Activated T-cell treated with anti-CD3 and anti-CD28 coated beads for 4 hours (primary cell): ENCODE data around the gene PRF1.
"Not testable (repeated sequence)": the region's sequence is repeated elsewhere in the genome, so short reads cannot be mapped to it uniquely, and the experiment has no call there.

Experiments
- DNase-seq: peaks from one replicate; pipeline ENCODE4 v3.0.0-alpha.2; 2020

PRF1 gene

GRCh38 chr10:70592746-70593512 is 9.6 kb downstream of the PRF1 start:
- no peak for DNase-seq

DNA sequence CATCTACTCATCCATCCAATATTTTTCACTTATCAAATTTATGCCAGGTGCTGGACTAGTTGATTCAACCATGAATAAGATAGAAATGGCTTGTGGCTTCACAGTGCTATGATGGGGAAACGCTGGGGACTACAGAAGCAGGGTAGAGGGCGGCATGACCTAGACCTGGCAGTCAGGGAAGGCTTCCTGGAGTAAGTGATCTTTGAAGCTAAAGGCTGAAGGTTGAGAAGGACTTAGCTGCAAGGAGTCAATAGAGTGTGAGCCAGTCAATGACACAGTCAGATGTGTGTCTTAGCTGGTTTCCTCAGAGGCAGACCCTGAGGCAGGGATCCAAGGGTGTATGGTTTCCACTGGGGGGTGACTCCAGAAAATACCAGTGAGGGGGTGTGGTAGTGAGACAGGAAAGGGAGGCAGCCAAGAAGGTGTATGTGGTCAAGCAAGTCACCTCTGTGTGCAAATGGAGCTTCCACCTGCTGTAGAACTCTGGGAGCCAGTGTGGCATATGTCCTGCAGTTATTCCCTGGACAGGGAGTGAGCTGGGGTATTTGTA is 10.3 kb downstream of the PRF1 start:
- no peak for DNase-seq

DNA sequence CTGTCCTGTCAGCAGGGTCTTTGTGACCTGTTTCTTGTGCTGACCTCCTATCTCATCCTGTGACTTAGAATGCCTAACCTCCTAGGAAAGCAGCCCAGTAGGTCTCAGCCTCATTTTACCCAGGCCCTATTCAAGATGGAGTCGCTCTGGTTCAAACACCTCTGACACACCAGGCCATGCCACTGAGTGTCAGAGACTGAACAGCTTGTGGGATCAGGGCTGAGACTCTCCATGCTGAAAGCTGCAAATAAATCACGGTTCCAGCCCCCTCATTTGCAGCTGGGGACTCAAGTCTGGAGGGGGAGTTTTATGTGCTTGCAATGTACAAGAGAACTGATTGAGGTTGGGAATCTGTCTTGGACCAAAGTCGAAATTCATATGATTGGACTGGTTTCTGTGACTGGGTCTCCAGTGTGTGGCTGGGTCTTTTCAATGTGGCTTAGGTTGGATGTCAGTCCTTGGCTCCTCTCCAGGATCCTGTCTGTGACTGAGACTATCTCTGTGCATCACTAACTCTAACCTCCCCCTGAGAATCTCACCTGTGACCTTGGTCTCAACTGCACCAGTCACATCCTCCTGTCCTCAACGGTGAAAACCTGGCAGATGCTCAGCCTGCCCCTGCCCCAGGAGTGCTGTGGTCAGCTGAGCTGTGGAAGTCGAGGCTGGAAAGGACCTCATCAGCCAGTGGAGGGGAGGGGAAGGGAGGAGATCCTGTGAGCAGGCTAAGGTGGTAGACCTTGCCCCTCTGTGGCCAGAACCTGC is 11.7 kb downstream of the PRF1 start:
- DNase-seq: no peak

- no peak for DNase-seq
Observed at GRCh38 chr10:70589762-70590654, 12.5 kb downstream of the PRF1 start.

- no peak for DNase-seq
Observed at GRCh38 chr10:70588859-70589570, 13.5 kb downstream of the PRF1 start.

GRCh38 chr10:70588255-70588654 is 14.3 kb downstream of the PRF1 start:
- no peak for DNase-seq

DNA sequence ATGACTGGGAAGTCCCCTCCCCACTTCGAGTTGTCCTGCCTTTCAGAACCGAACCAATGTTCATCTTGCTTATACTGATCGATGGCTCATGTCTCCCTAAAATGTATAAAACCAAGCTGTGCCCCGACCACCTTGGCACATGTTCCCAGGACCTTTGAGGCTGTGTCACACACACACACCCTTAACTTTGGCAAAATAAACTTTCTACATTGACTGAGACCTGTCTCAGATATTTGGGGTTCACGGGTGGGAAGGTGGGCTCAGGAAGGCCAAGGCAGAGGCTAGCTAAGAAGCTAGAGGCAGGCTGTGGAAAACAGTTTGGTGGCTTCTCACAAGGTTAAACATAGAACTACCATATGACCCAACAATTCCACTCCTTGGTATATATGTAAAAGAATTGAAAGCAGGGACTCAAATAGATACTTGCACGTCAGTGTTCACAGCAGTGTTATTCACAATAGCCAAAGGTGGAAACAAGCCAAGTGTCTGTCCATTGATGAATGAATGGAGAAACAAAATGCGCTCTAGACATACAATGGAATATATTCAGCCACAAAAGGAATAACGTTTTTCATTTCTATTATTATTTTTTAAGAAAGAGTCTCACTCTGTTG is 15.4 kb downstream of the PRF1 start:
- no peak for DNase-seq

GRCh38 chr10:70586348-70586930 is 16.1 kb downstream of the PRF1 start:
- DNase-seq: no peak

- no peak for DNase-seq
Observed at GRCh38 chr10:70585578-70586169, 16.9 kb downstream of the PRF1 start.

DNA sequence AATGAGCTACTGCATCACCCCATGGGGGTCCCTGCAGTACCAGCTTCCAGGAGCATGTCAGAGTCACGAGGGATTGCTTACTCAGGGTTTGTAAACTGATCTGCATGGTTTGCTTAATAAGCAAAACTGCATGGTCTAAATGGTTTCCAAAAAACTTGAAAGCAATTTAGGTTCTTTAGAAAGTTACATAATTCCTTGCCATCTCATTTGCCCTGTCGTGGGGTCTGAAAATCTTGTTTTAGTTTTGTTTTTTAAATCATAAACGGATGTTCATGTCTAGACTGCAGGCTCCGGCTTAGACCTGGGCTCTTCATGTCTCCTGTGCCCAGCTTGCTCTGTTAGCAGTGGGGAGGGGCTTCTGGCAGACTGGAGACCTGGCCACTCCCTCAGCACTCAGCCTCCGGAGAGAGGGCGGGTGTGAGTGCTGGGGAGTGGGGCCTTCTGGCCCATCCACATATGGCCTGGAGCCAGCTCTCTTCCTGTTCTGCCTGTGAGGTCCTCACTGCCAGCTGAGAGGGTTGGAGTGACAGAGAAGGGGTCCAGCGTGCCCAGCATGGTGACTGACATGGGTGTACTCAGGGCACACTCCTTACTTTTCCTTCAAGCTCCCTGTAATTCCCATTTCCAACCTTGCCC is 17.5 kb downstream of the PRF1 start:
- DNase-seq: no peak

DNA sequence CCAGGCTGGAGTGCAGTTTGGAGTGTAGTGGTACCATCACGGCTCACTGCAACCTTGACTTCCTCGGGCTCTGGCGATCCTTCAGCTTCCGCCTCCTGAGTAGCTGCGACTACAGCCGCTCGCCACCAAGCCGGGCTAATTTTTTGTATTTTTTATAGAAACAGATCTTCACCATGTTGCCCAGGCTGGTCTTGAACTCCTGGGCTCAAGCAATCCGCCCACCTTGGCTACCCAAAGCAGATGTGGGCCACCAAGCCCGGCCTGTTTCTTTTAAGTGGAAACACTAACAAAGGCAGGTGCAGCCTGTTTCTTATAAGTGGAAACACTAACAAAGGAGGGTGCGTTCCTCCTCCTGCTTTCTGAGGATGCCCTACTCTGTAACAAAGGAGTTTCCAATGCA is 18.2 kb downstream of the PRF1 start:
- no peak for DNase-seq

- DNase-seq: no peak
Observed at GRCh38 chr10:70583669-70584037, 18.9 kb downstream of the PRF1 start.

GRCh38 chr10:70582793-70583668 is 19.5 kb downstream of the PRF1 start:
- DNase-seq: no peak

GRCh38 chr10:70581176-70581575 is 21.4 kb downstream of the PRF1 start:
- DNase-seq: not testable (repeated sequence)

DNA sequence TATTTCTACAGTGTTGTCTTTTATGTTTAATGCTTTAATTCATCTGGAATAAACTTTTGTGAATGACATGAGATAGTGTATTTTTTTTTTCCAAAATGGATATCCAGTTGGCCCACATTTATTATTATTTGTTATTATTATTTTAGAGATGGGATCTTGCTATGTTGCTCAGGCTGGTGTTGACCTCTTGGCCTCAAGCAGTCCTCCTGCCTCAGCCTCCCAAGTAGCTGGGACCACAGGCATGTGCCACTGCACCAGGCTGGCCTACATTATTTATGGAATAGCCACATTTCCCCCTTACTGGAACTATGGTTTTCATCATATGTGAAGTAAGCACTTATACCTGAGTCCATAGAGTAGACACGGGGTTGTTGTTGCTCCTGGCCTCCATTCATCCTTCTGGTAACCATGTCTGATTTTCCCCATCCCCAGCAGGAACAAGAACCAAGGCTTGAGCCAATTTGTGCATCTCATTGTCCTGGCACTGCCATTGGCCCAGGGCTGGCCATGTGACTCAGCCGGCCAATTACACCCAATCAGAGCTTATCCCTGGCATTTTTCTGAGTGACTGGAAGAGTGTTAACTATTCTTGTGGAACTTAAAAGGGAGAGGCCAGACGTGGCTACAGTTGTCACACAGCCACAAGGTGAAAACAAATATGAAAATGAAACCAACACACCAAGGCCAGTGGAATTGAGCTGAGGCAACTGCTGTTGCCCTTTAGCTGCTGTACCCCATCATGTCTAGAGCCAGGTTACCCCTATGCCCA is 23.1 kb downstream of the PRF1 start:
- no peak for DNase-seq

DNA sequence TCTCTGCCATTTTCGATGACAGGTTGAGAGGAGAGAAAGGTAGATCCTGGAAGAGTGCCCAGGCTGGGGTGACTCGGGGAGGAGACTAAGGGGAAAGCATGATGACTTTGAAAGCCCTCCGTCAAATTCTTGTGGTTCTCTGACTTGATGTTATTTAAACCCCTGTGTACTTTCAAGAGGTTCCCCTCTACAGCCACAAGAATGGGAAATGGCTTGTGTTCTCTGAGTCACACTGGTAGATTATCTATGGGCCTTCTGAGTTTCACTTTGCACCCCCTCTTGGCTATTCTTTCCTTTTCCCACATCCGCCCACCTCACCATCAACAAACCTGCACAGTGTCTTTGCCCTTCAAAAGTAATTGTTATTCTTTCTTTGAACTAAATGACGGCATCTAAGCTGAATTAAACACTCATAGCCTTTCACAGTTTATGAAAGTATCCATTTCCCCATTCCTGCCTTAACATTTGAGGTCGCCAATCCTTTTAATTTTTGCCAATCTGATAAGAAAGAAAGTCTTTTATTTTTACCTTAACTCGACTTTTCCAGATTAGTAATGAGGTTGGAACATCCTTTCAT is 24.1 kb downstream of the PRF1 start:
- DNase-seq: peak; percentile 60

DNA sequence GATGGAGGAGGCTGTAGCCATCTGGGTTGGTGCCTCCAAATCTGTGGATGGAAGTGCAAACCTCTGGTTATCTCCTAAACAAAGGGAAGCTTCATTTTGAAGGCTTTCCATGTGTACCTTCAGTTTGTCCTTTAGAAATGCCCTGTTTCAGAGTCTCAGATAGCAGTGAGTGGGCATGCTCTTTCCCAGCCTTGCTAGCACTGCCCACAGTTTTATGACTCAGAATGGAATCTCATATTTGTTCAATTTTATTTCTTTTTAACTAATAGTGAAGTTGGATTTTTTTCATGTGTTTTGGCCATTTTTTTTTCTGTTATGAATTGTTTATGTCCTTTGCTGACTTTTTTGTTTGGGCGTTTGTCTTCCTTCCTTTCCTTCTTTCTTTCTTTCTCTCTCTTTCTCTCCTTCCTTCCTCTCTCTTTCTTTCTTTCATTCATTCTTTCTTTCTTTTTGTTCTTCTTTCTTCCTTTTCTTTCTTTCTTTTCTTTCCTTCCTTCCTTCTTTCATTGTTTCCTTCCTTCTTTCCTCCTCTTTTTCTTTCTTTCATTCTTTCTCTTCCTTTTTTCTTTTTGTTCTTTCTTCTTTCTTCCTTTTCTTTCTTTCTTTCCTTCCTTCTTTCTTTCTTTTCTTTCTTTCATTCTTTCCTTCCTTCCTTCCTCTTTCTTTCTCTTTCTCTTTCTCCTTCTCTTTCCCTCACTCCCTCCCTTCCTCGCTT is 25.6 kb downstream of the PRF1 start:
- DNase-seq: no peak
